ENCODE results near the gene WBP2. TPM values are rescaled to one million over a fixed set of nuclear protein-coding genes. Genes with fewer than 3 reads are reported as not detected.
A peak's percentile ranks its signal among the peaks of the same experiment; 100 is the strongest.

The WBP2 gene
- total RNA-seq, result 144 TPM
- long read RNA-seq, transcript WBP2-201 (8 exons, 1,944 nt), result major isoform, 152 of 305 reads
- long read RNA-seq, partial matches to known transcripts, result 53 of 305 reads
- long read RNA-seq, other reads (novel, unspliced or antisense), result 93 of 305 reads

GRCh38 chr17:75855310-75856061 is at the start of gene WBP2:
WBP2 (minus strand) TSS chr17:75855335; CDS start chr17:75855297, 38 bp downstream.
- intact Hi-C loops (cut with micrococcal nuclease), result loop anchor here (5.0 kb wide), 1 partner anchor 73 kb away; the partner anchor contains the start of gene UNK
- no peaks in the 10 kb centered on the region for H3K27me3 ChIP-seq (ENCODE audit: low read depth)
- TF ChIP-seq, protein P1, sequence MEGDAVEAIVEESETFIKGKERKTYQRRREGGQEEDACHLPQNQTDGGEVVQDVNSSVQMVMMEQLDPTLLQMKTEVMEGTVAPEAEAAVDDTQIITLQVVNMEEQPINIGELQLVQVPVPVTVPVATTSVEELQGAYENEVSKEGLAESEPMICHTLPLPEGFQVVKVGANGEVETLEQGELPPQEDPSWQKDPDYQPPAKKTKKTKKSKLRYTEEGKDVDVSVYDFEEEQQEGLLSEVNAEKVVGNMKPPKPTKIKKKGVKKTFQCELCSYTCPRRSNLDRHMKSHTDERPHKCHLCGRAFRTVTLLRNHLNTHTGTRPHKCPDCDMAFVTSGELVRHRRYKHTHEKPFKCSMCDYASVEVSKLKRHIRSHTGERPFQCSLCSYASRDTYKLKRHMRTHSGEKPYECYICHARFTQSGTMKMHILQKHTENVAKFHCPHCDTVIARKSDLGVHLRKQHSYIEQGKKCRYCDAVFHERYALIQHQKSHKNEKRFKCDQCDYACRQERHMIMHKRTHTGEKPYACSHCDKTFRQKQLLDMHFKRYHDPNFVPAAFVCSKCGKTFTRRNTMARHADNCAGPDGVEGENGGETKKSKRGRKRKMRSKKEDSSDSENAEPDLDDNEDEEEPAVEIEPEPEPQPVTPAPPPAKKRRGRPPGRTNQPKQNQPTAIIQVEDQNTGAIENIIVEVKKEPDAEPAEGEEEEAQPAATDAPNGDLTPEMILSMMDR (IDR thresholded peaks at IDR 0.05; ENCODE audit: borderline replicate concordance), result peak; percentile 59
- H3K27ac ChIP-seq (replicated peaks), result peak within 1 kb of the TSS; percentile 99
- DNase-seq, result peak; percentile 97
- H3K36me3 ChIP-seq, result peaks cover 20% of the 10 kb centered on the region
- peak within 1 kb of the TSS; percentile 95 for H3K4me3 ChIP-seq
- H3K4me1 ChIP-seq, result peaks cover 70% of the 10 kb centered on the region
- H3K9me3 ChIP-seq (replicated peaks), result no peaks in the 10 kb centered on the region

GRCh38 chr17:75902406-75902805 is 47.3 kb upstream of the WBP2 start:
- no peak for DNase-seq
- no peaks in the 10 kb centered on the region for H3K9me3 ChIP-seq (replicated peaks)
- intact Hi-C loops (cut with micrococcal nuclease), result no loop called here
- TF ChIP-seq, protein P1 (IDR thresholded peaks at IDR 0.05; ENCODE audit: borderline replicate concordance), result no peak
- no peaks in the 10 kb centered on the region for H3K27me3 ChIP-seq (ENCODE audit: low read depth)
- H3K36me3 ChIP-seq, result peaks cover 50% of the 10 kb centered on the region
- H3K4me3 ChIP-seq, result no peak overlapping the region
- peaks cover 33% of the 10 kb centered on the region for H3K4me1 ChIP-seq
- no peak overlapping the region for H3K27ac ChIP-seq (replicated peaks)

- Histone ChIP-seq H3K27ac (replicated peaks) (no peak overlapping the region), H3K4me1 (peaks cover 40% of the 10 kb centered on the region), H3K27me3 (ENCODE audit: low read depth) (no peaks in the 10 kb centered on the region), H3K36me3 (peaks cover 50% of the 10 kb centered on the region), H3K4me3 (no peak overlapping the region), H3K9me3 (replicated peaks) (no peaks in the 10 kb centered on the region)
- intact Hi-C loops (cut with micrococcal nuclease), result no loop called here
- DNase-seq, result no peak
- TF ChIP-seq, protein P1 (IDR thresholded peaks at IDR 0.05; ENCODE audit: borderline replicate concordance), result no peak
Observed at GRCh38 chr17:75901727-75902126, 46.6 kb upstream of the WBP2 start.

DNA sequence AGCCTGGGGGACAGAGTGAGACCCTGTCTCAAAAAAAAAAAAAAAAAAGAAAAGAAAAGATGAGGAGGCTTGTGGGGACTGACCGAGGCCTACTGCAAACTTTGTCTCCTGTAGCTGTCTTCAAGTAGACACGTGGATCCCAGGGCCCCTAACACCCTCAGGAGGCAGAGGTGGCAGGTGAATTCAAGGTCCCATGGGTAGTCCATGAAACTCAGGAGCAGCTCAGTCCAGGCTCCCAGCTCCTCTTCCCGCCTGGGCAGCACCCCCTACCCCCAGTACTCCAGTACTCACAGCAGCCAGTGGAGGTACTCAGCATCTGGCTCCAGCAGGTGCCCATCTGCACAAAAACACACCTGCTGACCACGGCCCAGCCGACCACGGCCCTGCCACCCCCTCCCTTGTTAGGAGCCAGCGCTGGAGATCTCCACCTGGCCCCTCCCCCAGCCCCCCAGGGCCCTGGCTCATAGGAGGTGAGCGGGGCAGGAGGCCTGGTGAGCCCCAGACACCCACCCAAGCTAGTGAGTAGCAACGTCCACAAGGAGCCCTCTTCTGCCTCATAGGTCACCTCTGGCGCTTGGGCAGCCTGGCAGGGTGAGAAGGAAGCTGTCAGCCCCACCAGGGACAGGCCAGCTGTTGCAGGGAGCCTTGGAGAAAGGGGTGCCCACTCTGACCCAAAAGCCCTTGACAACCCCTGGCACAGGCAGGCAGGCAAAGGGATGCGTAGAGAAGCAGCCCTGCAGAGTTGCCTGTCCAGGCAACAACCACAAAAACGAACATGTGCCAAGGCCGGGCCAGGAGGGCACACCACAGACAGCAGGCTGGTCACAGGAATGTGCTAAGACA is 45.8 kb upstream of the WBP2 start:
- DNase-seq, result no peak
- Histone ChIP-seq H3K36me3 (peaks cover 50% of the 10 kb centered on the region), H3K27ac (replicated peaks) (no peak overlapping the region), H3K9me3 (replicated peaks) (no peaks in the 10 kb centered on the region), H3K4me1 (peaks cover 44% of the 10 kb centered on the region), H3K4me3 (no peak overlapping the region), H3K27me3 (ENCODE audit: low read depth) (no peaks in the 10 kb centered on the region)
- TF ChIP-seq, protein P1 (IDR thresholded peaks at IDR 0.05; ENCODE audit: borderline replicate concordance), result no peak
- intact Hi-C loops (cut with micrococcal nuclease), result no loop called here

DNA sequence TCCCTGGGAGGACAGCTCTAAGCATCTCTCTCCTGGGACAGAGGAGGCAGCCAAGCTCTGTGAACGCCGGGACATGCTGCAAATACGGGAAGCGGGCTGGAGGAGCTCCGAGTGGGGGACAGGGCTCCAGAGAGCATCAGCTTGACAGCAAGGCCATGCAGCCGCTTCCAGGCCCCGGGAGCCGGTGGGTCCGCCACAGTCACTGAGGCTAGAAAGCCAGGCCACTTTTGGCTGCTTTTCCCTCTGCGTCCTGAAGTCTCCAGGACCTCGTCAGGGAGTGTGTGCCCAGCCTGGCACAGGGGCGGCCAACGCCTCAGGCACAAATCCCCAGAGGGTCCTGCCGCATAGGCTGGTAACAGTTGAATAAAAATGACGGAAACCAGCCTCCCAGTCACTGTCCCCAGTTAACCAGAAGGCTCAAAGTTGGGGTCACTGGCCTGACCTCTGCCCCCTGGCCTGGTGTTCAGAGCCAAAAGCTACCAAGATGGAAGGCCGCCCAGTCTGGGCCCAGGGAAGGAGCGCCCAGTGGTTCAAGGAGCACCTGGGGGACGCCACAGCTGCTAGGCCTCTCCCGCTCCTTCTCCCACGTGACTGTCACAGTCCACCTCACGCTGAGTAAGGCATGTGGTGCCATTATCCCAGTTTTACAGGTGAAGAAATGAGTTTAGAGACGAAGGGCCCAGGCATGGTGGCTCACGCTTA is 44.8 kb upstream of the WBP2 start:
- Histone ChIP-seq H3K27me3 (ENCODE audit: low read depth) (no peaks in the 10 kb centered on the region), H3K27ac (replicated peaks) (no peak overlapping the region), H3K4me1 (peaks cover 45% of the 10 kb centered on the region), H3K4me3 (no peak overlapping the region), H3K9me3 (replicated peaks) (no peaks in the 10 kb centered on the region), H3K36me3 (peaks cover 50% of the 10 kb centered on the region)
- TF ChIP-seq, protein P1 (IDR thresholded peaks at IDR 0.05; ENCODE audit: borderline replicate concordance), result no peak
- intact Hi-C loops (cut with micrococcal nuclease), result no loop called here
- DNase-seq, result no peak

All from left ventricle myocardium inferior (tissue), 1 donor.